HG03135 (cell line): ENCODE results near the gene TRDMT1.
A peak's percentile ranks its signal among the peaks of the same experiment; 100 is the strongest.

Source experiments
- ATAC-seq: cut with Tn5 transposase; IDR thresholded peaks from one replicate; pipeline ENCODE4 v1.9.1; 2021; ENCODE audit warnings: mild to moderate bottlenecking, moderate library complexity; ENCODE audit not compliant: unreplicated experiment

The TRDMT1 gene

DNA sequence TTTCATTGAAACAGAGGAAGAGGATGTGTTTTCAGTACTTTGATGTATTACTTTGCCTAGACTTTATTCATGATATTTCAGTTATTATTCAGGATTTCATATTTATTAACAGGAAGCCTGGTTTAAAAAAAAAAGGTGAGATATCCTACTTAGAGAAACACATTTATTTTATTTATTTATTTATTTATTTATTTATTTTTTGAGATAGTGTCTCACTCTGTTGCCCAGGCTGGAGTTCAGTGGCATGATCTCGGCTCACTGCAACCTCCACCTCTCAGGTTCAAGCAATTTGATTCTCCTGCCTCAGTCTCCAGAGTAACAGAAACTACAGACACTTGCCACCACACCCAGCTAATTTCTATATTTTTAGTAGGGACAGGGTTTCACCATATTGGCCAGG lies 24.5 kb downstream of the TRDMT1 start:
- ATAC-seq = no peak

DNA sequence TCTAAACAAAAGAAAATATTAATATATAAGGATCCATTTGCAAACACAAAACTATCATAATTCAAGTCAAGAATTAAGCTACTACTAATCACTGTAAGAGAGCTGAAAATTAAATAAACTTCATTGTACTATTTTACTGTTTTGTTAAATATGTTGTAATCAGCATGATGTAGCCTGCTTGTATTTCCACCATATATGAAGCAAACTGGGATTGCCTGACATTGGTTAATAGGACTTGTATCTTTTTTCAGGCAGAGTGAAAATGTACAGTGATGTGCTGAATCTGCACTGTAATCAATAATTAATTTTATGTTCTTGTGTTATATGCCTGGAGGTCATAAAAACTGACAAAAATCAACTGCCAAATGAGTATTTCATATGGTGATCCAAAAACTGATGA lies 25.4 kb downstream of the TRDMT1 start:
- ATAC-seq = no peak

DNA sequence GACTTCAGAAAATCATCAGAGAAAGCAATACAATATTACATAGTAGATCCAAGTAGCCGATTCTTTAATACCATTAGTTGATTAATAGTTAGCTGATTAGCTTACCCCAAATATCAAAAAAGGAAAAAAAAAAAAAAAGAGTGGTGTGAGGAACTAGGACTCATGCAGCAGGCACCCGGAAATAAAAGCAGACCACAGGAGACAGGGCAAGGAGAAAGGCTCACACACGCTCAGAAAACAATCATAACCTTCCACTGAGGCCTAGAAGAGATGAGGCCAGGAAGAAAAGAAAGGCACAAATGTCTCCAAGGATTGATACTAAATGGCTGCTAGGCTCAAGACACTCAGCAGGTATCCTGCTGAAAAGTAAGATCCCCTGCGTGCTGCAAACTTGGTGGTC lies 25.9 kb downstream of the TRDMT1 start:
- ATAC-seq = no peak

DNA sequence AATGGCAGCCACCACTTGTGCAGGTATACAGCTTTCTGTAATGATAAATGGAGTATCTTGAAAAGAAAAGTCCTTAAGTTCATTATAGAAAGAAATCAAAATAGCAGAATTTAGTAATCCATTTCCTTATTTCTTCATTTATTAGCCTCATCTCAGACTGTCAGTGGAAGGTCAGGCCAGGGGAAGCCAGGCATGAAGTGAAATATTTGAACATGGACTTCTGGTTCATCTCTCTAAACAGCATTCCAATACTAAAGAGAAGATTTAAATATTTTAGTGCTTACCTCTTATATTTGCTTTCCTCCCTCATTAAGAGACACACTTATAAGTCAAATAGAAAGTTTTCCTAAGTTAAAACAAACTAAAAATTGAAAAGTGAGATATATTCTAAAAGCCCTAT lies 26.8 kb downstream of the TRDMT1 start:
- no peak for ATAC-seq

DNA sequence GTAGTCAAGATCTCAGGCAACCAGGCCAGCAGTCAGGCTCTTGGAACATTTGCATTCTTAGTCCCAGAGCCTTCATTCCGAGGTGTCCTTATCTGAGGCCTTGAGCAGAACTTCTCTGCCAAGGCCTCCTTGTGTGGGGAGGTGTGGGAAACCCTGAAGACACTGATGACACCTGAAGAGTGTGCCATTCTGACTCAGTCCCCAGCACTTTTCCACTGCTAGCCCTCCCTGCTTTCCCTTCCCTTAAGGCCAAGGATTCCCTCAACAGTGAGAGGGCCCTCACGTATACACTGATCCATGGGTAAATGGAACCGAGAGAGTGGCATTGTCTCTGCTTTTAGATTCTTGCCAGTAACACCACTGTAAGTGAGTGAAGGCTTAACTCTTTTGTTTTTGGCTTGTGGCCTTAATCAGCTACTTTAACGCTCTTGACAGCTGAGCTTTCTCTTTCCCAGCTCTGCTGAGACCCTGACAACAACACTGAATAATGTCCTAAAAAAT lies 30.3 kb downstream of the TRDMT1 start:
- no peak for ATAC-seq

DNA sequence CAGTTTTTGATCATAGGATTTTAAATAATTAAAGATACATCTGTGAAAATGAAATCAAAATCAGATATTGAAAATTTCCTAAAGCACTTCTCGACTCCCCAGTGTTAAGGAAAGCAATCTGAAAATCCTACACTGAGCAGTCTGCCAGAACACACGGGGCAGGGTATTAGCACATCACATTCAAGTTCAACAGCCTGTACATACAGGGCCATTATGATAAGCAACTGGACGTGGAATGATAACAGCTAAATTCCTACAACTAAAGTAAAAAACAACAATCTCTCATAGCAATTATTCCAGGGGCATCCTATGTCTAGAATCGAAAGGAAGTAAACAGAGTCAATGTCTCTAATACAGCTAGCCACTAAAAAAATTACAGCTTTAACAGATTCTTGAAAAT lies 31.7 kb downstream of the TRDMT1 start:
- ATAC-seq = no peak

DNA sequence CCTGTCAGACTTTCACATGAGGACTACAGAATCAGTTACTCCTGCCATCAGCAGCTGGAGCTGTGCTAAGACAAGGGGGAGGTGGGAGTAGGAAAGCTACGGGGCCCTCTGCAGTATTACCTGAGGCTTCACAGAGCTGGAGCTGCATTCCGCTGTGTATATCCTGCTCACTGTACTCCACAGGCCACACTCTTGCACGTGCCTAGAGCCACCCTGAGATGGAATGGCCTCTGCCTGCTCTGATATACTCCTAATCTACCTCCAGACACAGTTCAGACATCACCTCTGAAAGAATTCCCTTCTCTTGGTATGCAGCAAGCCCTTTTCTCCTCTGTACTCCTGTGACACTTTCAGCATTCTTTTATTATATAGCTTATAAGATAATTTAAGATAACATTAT lies 34.8 kb downstream of the TRDMT1 start:
- no peak for ATAC-seq

DNA sequence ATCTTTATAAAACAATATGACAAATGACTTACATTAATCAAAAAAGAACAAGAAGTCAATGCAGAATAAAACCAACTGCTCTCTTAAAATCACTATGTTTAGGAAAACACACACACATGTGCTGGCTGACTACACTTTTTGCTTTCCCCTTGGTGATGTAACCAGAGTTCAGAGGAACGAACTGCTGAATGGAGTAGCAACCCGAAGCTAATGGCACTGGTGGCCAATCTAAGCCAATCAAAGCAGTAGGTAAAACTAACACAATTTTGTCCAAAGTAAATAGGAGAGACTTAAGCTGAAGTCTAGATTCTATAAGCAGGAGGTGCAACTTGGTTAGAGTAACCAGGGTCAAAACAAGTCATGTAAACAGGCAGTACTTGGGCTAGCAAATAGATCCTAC lies 38.6 kb downstream of the TRDMT1 start:
- ATAC-seq = no peak

DNA sequence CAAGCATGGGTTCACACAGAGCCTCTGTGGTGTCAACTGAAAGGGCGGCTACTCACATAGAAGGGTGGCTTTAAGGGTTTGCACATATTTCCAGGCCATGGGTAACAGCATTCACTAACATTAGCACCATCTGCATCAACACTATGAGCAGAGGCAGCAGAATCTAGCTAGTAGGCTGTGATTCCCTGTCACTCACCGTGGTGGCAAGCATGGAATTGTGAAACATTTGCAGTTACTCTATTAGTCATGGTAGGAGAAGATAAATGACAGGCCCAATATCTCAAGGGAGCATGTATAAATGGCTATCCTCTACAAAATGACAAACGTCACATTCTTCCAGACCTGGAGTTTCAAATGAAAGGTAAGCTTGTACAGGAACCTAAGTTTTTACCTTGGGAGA lies 39.7 kb downstream of the TRDMT1 start:
- no peak for ATAC-seq

DNA sequence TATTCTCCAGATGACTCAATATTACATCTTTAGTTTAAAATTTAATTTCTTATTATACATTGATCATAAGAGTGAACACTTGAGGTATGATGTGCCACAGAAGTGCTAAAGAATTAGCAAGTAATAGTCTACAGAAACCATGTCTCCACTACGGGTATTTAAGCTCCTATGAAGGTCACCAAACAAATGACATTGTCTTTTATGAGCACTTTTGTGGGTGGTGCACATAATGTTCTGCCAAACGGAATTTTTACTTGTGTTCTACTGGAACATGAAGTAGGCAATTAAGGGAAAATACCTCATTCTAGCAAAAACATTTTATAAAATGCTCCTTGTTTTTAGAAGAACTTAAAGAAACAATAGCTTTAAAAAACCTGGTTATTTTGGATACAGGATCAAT lies 44.4 kb downstream of the TRDMT1 start:
- ATAC-seq = no peak

DNA sequence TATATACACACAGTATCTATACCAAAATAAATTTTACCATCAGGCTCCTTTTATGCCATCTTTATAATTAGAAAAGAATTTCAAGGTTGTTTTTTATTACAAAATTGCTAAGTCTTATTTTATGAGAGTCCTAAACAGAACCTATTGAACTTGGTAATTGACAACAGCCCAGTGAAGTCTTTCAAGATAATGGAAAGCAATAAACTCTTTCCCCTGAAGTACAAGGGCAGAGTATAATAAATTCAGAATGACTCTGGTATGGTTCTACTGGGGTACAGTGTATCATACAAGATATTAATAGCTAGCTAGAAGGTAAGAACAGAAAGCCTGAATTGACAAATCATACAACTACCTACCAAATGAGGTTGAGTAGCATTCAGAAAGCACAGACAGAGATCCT lies 45.6 kb downstream of the TRDMT1 start:
- ATAC-seq = no peak

DNA sequence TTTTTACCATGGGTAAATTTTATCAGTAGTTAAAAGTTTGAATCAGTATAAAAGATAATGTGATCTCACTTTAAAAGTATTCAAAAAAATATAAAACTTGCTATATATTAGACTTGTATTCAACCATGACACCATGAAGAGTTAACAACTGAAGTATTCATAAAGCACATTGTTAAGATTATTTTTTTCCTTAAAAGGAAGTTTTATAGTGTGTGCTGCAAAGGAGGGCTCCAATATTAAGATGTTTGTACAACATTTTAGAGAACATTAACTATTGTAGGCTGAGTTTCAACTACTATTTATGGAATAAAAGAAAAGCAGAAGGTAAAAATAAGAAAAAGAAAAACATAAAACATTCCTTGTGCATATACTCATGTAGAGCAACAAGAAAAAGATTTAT lies 47.4 kb downstream of the TRDMT1 start:
- ATAC-seq = no peak

DNA sequence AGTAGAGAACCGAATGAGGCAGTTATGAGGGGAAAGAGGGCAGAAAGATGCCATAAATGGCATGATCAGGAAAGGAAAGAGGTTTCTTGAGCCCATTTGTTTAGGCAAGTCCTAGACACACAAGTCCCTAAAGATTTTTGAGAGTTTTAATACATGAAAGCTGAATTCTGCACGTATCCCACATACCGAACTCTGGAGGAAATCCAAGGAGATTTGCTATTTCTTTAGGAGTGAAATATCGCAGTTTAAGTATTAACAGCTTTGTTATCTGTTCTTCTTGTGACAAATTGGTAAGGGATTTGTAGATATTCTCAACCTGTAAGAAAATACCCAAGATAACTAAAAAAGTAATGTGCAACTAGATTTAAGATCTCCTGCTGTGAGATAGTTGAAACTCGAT lies 48.2 kb downstream of the TRDMT1 start:
- no peak for ATAC-seq

DNA sequence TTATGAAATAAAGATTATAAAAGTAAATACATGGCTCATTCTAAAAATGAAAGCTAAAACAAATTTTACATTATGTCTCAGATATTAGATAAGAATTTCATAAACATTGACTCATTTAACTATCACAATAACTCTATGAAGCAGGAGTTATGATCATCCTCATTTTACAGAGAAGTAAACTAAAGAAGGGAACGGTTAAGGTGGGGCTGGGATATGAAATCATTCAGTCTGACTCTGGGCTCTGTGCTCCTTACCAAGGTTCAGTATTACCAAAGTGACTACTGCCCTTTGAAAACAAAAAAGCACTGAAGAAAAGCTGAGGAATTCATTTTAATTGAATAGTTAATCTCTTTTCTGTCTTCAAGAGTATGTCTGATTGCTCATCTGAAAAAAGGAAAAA lies 49.8 kb downstream of the TRDMT1 start:
- no peak for ATAC-seq

DNA sequence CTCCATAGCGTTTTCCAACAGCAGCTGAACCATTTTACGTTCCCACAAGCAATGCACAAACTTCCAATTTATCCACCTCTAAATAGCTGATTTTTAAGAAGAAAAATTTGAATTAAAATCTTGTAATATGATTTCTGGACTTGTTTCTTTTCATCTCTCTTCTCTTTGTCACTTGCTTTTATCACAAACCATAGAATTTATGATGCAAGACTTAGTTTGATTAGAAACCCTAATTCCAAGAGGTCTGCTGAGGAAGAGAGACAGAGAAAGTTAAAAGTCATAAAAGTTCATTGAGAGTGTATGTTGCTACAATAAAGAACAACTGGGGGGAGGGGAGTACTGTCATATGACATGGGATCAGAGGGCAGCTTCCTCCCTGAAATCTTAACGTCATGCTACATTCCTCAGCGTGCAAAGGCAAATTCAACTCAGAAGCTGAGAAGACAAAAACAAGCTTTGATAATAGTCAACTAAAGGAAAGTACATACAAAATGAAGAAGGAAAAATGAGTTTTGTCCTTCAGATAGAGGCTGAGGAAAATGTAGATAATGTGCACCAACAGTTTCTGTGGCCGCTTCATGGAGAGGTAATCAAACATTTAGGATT lies 53.5 kb downstream of the TRDMT1 start:
- ATAC-seq = no peak

DNA sequence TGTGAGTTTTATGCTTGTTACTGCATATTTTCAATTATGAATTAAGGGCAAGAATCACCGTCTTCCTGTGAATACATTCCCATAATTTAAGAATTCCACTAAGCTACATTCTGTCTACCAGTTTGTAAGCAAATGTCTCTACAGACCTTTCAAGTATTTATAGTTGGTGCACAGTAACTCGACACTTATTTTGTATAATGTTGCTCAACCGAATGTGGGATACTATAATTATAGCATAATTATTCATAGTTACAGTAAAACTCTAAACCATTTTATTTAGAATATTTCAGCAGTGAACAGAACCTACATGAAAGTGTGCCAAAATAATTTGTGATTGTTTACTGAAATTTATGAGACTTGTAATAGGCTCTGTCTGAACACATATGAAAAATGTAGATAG lies 54.6 kb downstream of the TRDMT1 start:
- no peak for ATAC-seq

DNA sequence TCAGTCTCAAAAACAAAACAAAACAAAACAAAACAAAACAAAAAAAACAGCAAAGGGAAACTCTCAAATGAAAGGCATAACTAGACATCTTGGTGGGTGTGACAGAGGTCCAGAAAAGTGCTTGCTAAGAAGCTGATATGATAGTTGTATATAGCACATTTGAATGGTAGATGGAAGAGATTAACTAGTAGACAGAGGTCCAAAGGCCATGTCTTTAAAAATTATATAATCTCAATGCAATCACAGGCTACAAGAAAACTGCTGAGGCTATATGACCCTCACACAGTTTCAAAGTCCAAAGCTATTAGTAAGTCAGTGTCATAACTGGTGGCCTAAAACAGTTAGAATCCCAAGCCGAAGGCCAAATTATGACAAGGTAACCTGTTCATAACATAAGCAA lies 56.2 kb downstream of the TRDMT1 start:
- ATAC-seq = no peak

DNA sequence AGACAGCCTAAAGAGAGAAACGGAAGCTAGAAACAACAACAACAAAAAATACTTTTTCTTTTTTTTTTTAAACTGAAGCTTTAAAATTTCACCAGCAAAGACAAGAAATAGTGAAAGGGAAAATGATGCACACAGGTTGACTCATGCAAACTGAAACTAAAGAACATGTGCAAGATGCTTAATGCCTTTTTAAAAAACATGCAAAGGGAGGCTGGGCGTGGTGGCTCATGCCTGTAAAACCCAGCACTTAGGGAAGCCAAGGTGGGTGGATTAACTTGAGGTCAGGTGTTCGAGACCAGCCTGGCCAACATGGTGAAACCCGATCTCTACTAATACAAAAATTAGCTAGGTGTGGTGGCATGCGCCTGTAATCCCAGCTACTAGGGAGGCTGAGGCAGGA lies 56.7 kb downstream of the TRDMT1 start:
- peak; percentile 55 for ATAC-seq

DNA sequence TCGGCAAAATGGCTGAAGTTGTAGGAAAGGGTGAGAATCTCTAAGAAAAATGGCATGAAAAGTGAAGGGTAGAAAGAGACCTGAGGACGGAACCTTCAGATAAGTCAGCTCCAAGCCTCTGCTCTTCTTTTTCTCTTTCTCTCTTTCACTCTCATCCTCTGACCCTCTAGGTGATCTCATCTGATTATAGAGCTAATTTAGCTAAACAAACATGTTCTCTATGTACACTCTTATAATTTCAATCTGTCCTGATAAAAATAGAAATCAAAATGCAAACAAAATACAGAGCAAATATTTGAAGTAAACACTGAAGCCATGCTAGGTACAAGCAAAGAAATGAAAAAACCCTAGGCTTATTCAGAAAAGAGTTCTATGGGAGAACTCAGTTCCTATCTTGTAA lies 57.4 kb downstream of the TRDMT1 start:
- ATAC-seq = no peak

DNA sequence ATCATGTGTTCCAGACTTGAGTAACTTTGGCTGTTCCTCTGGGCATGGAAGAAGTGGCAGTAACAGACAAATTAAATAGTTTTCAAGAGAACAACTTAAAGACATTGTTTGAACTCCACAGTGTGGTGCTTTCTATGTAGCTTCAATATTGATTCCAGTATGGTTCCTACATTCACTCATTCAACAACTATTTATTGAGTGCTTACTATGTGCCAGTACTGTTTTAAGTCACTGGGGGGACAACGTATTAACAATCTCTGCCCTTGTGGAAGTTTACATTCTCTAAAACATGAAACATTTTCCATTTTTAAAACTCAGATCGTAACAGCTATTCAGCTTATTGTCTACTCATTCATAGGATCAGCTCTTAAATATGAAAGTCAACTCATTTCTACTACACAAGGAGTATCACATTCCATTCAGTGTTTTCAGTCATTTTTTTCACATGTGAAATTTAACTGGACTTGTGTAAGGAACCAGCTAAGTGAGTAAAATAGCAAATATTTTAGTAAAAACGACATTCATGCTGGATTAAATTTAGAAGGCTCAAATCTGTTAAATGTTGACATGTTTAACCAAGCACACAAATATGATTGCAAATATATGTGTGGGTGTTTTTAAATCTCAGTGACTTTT lies 58.3 kb downstream of the TRDMT1 start:
- no peak for ATAC-seq

DNA sequence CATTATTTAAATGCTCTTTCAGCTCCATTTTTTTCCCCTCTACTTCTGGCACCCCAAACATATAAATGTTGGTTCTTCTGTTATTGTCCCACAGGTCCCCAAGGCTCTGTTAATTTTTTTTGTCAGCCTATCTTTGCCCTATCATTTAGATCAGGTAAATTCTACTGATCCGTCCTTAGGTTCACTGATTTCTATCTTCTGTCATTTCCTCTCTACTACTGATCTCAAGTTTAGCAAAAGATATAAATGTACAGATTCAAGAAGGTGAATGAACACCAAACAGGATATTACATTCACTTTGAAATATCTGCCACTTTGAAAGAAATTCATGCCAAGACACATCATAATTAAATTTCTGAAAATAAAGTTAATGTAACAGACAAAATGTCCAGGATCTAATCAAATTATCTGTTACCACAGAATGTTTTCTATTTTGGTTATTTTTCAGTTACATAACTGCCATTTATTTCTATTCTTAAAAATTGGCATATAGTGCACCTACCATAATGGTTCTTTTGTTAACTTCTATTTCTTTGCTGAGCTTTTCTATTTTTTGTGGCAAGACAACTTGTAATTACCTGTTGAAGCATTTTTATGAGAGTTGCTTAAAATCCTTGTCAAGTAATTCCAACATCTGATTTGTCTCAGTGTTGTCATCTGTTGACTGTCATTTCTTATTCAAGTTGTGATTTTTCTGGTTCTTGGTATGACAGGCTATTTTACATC lies 59.8 kb downstream of the TRDMT1 start:
- ATAC-seq = no peak

DNA sequence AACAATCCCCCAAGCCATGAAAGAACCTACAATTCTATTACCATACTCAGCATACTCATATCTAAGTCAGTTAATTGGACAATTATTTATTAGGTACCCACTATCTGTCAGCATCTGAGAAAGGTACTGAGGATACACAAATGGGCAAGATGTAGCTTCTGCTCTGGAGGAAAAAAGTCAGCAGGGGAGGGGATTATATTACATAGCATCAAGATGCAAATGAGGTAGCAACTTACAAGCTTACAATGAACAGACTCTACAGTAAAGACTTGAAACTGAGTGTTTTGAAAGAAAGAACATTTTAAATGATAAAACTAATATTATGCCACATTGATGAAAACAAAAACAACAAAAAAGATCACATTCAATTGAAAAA lies 61.1 kb downstream of the TRDMT1 start:
- ATAC-seq = no peak
